Forelimb muscle (tissue), 1 donor: Measurements from ENCODE around the gene STAMBPL1. TPM values are rescaled to one million over a fixed set of nuclear protein-coding genes. Genes with fewer than 3 reads are reported as not detected.

Experiments used
- DNase-seq: peaks from one replicate; pipeline ENCODE4 v3.0.0-alpha.2; 2013; ENCODE audit warnings: low read depth
- polyA plus RNA-seq: library from polyadenylated mRNA; unstranded; fragments of 120-200 nt; gene quantifications from one replicate; pipeline ENCODE4 v1.2.1, GENCODE V29; 2013; ENCODE audit not compliant: insufficient read length

The STAMBPL1 gene
- polyA plus RNA-seq, 1 donor = 6.5 TPM

DNA sequence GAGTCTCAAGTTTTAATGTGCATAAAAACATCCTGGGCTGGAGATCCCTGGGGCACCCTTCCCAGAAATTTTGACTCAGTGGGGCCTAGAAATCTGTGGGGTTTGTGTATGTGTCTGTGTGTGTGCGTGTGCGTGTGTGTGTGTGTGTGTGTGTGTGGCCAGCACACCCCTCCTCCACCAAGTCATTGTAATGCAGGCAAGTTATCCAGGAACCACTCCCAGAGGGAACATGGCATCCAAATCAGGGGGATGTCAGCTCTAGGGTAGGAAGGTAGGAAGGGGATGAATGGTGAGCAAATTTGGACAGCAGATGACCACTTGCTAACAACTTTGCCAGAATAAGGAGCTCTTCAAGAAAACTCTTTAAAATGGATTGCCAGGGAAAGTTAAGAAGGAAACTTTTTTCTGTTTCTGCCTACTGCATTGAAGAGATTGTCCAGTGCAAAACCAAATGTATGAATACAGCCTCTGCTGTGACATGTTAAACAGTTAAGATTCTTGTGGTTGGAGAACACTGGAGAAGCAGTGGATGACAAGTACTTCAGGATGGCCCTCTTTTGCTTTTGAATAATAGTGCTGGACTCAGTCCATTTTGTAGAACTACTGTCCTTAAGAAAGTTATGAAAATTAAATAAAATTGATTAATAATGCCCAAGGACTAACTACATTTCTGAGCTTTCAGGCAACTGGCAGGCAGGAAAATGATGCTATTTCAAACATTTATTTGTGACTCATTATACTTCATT, 12.3 kb downstream of the STAMBPL1 start:
- no peak for DNase-seq

DNA sequence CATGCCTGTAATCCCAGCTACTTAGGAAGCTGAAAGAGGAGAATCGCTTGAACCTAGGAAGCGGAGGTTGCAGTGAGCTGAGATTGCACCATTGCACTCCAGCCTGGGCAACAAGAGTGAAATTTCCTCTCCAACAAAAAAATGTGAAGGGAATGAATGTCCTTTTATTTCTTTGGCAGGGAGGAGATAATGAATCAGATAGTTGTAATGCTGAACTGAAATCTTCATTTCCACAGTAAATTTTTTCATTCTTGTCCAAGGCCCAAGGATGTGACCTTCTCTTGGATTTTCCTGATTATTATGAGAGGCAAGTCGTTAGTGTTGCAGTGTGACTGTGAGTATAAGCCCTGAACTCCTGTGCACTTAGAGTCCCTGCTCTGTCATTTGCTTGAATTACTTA, 13.6 kb downstream of the STAMBPL1 start:
- DNase-seq = no peak

GRCh38 chr10:88895250-88895649, 15.2 kb downstream of the STAMBPL1 start:
- DNase-seq = no peak

DNA sequence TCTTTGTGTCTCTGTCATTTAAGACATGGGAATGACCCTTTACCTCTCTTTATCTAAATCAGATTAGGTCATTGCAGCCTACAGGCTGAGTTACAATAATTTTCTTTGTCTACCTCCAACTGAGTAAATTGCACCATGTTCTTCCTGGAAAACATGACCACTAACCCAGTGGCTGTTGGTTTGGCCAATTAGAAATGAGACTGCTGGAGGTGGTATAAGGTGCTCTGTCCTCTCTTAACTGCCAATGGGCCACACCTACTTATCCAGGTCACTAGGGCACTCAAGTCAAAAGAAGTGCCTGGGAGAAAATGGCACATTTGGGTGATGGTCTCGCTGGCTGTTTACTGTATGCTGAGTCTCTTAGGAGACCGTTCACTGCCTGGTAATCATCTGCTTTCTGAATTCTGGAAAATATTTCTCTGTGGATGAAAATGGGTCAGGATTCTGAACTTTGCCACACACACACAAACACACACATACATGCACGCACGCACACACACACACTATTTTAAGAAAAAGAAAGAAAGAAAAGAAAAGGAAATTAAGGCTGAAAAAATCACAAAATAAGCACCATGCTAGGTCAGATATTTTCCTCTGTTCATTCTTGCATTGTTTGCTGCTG, 16.4 kb downstream of the STAMBPL1 start:
- no peak for DNase-seq

DNA sequence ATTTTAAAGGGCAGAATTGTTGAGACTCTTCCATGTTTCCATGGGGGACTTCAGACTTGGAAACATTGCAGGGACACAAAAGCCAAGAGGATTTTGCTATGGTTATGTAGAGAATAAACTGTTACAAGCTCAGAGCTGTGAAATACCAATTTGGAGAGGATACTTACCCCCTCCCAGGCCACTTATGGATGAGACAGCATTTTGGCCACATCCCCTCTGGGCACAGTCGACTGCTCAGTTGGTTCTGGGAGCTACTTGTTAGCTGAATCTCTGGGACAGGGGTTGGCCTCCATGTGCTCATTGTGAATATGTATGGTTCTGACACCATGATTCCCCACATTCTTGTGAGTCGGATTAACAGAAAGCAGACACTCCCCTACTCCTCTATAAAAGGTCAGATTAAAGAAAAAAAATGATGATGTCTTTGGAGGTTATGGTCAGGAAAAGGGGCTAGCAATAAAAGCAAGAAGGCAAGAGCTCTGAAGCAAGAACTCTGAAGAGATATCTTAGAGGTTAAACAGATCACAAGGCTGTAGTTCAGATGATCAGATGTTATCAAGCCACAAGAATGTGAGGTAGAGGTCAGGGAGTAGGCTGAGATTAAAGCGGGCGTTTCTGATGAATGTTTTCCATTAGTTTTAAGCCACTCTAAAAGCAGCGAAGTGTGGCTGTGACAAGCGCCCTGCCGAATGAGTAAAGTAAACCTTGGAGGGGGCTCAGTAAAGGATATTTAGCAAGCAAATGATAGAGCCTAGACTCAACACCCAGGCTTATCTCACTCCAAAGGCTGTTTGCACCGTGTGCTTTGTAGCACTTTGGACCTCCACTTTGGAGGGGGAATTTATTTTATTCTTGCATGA, 17.2 kb downstream of the STAMBPL1 start:
- DNase-seq = no peak

- DNase-seq = no peak
Observed at GRCh38 chr10:88898727-88899126, 18.7 kb downstream of the STAMBPL1 start.

DNA sequence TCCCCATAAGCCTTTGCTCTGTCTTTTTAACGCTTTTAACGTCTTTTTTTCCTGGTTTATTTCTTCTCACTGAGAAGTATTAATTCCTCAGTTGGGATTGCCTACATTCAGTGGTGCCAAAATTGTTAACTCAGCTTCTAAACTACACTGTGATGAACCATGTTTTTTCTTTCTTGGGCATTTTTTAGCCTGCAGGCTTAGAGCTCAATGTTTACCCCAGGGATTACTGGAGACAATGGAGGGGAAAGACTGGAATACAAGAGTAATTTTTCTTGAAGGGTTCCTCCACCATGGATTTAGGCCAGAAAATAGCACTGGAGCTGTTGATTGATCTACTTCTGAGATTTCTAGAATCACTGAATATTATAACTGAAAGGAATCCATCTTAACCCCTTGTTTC, 19.8 kb downstream of the STAMBPL1 start:
- no peak for DNase-seq

GRCh38 chr10:88901206-88901983, 21.4 kb downstream of the STAMBPL1 start:
- no peak for DNase-seq

DNA sequence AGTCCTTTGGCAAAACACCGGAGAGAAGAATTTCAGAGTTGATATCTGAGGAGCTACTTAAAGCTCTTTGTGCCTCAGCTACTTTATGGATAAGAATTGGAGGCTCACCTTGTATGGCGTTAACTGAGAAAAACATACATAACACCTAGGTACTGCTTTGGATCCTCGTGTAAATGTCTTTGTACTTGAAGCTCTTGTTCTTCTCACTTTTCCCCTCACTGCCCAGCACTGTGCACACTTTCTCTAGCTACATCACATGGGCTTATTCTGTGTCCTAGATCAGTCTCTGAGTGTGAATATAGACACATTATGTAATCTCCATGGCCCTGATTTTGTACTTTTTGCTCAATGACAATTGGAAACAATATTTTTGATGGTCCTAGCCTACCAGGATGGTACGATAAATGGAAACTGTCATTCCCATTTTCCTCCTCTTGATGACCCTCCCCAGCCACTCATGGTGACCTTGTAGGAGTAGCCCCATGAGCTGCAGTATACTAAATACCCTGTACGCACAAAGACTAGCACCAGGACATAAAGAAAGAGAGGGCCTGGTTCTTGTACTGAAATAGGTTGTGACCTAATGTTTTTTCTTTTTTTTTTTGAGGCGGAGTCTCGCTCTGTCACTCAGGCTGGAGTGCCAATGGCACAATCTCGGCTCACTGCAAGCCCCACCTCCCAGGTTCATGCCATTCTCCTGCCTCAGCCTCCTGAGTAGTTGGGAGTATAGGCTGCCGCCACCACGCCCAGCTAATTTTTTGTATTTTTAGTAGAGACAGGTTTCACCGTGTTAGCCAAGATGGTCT, 22.1 kb downstream of the STAMBPL1 start:
- no peak for DNase-seq

DNA sequence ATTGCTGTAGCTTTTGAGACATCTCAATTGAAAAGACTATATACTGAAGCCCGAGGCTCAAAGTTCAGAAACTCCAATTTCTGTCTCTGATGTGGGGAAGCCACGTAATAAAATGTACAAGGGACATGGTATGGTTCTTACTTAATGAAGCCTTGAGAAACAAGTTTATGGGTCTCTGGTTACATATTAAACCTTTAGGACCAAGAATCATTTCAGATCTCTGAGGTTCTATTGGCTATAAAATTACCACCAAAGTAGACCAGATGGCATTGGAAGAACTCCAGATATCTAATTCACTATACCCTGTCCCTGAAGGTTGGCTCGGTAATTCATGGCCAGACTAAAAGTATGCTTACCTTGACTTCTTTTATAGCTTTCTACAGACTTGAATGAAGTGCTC, 23.7 kb downstream of the STAMBPL1 start:
- DNase-seq = no peak

DNA sequence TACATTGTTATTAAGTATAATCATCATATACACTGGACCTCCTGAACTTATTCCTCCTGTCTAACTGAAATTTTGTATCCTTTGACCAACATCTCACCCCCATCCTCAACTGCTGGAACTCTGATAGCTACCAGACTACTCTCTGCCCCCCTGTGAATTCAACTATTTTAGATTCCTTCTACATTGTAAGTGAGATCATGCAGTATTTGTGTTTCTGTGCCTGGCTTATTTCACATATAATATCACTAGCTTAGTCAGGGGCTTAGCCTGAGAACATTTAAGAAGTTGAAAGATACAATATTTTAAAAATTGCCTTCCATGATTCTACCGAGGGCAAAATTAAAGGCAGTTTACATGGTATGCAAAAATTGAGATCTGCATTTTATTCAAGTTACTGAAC, 26.9 kb downstream of the STAMBPL1 start:
- no peak for DNase-seq

- DNase-seq = no peak
Observed at GRCh38 chr10:88908194-88908593, 28.1 kb downstream of the STAMBPL1 start.

- DNase-seq = no peak
Observed at GRCh38 chr10:88911116-88911515, 31.1 kb downstream of the STAMBPL1 start.

- no peak for DNase-seq
Observed at GRCh38 chr10:88911851-88912250, 31.8 kb downstream of the STAMBPL1 start.

DNA sequence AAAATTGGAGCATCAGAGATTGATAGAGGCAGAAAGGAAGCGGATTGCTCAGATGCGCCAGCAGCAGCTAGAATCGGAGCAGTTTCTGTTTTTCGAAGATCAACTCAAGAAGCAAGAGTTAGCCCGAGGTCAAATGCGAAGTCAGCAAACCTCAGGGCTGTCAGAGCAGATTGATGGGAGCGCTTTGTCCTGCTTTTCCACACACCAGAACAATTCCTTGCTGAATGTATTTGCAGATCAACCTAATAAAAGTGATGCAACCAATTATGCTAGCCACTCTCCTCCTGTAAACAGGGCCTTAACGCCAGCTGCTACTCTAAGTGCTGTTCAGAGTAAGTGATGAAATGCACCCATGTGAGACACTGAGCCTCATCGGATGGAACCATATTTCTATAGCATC, 33.1 kb downstream of the STAMBPL1 start:
- no peak for DNase-seq

DNA sequence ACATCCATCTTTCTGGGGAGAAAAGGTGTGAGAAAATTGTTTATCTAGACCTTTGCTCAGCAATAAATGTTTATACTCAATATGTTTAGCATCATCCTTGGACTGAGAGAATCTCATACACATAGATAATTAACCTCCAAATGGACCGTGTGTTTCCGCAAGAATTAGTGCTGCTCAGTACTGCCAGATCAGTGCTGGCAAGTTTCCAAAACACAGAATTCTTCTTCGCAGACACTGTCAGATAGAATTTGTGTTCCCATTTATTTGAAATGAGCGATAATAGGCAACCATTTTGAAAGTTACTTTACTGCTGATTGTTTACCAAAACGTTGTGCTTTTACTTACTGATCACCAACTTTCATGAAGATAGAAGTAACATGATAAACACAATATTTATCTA, 33.7 kb downstream of the STAMBPL1 start:
- no peak for DNase-seq

DNA sequence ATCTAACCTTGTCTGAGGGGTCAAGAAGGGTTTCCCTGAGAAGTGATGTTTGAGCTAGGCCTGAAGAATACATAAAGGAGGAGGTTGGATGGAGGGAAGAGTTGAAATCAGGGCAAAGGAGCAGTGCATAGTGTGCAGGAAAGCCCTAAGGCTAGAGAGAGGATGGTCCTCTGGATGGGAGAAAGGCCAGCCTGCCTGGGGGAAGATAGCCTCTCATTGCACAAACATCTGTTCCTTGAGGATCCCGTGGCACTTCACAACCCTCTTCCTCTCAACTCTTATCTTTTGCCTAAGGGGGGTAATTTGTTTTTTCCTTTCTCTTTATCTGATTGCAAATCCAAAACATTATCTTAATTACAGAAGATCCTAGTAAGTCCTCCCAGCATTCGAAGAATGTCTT, 35.7 kb downstream of the STAMBPL1 start:
- DNase-seq = no peak

DNA sequence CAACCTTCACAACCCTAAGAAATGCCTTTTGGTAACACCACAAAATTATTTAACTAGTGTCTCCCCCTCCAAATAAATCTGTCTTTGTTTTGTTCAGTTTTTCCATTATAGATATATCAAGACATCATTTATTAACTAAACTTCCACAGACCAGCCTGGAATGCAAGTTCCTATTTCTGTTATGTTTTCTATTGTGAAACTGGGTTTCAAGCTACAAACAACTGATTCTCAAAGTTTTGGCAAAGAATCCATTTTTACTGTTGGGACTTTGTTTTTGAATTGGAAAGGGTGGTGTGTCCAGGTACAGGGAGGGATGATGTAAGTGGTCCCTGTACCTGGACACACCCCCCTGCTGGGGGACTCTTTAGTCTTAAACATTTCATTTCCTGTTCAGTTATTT, 36.2 kb downstream of the STAMBPL1 start:
- no peak for DNase-seq

- no peak for DNase-seq
Observed at GRCh38 chr10:88916986-88917385, 36.9 kb downstream of the STAMBPL1 start.

- DNase-seq = no peak
Observed at GRCh38 chr10:88918191-88918905, 38.3 kb downstream of the STAMBPL1 start.
